ENCODE measurements around the gene C1orf21.

Gene C1orf21

GRCh38 chr1:184416946-184417345 lies 30.1 kb downstream of the C1orf21 start:
- Histone ChIP-seq H3K9me3 (ENCODE audit: control insufficient read depth, low read length) (no peaks in the 10 kb centered on the region), H3K27me3 (replicated peaks; ENCODE audit: control insufficient read depth, insufficient read depth, low read length) (no peaks in the 10 kb centered on the region), H3K4me3 (ENCODE audit: low read length) (no peak overlapping the region), H3K36me3 (ENCODE audit: control insufficient read depth, insufficient read depth, low read length, severe bottlenecking) (no peaks in the 10 kb centered on the region), H3K4me1 (ENCODE audit: control insufficient read depth, insufficient read depth, low read length) (peaks cover 27% of the 10 kb centered on the region), H3K9ac (ENCODE audit: low read length) (no peak overlapping the region)
- DNase-seq (ENCODE audit: low read depth): no peak

GRCh38 chr1:184417916-184418315 lies 31.1 kb downstream of the C1orf21 start:
- Histone ChIP-seq H3K27me3 (replicated peaks; ENCODE audit: control insufficient read depth, insufficient read depth, low read length) (no peaks in the 10 kb centered on the region), H3K4me1 (ENCODE audit: control insufficient read depth, insufficient read depth, low read length) (peaks cover 27% of the 10 kb centered on the region), H3K4me3 (ENCODE audit: low read length) (no peak overlapping the region), H3K9me3 (ENCODE audit: control insufficient read depth, low read length) (no peaks in the 10 kb centered on the region), H3K9ac (ENCODE audit: low read length) (no peak overlapping the region), H3K36me3 (ENCODE audit: control insufficient read depth, insufficient read depth, low read length, severe bottlenecking) (no peaks in the 10 kb centered on the region)
- DNase-seq (ENCODE audit: low read depth): no peak

- Histone ChIP-seq H3K9ac (ENCODE audit: low read length) (no peak overlapping the region), H3K4me3 (ENCODE audit: low read length) (no peak overlapping the region), H3K4me1 (ENCODE audit: control insufficient read depth, insufficient read depth, low read length) (peaks cover 27% of the 10 kb centered on the region), H3K9me3 (ENCODE audit: control insufficient read depth, low read length) (no peaks in the 10 kb centered on the region), H3K27me3 (replicated peaks; ENCODE audit: control insufficient read depth, insufficient read depth, low read length) (no peaks in the 10 kb centered on the region), H3K36me3 (ENCODE audit: control insufficient read depth, insufficient read depth, low read length, severe bottlenecking) (no peaks in the 10 kb centered on the region)
- DNase-seq (ENCODE audit: low read depth): no peak
Observed at GRCh38 chr1:184418652-184419349, 32.0 kb downstream of the C1orf21 start.

- DNase-seq (ENCODE audit: low read depth): no peak
- peaks cover 27% of the 10 kb centered on the region for H3K4me1 ChIP-seq (ENCODE audit: control insufficient read depth, insufficient read depth, low read length)
- H3K9ac ChIP-seq (ENCODE audit: low read length): no peak overlapping the region
- no peaks in the 10 kb centered on the region for H3K27me3 ChIP-seq (replicated peaks; ENCODE audit: control insufficient read depth, insufficient read depth, low read length)
- H3K9me3 ChIP-seq (ENCODE audit: control insufficient read depth, low read length): no peaks in the 10 kb centered on the region
- H3K4me3 ChIP-seq (ENCODE audit: low read length): no peak overlapping the region
- H3K36me3 ChIP-seq (ENCODE audit: control insufficient read depth, insufficient read depth, low read length, severe bottlenecking): no peaks in the 10 kb centered on the region
Observed at GRCh38 chr1:184419350-184420161, 32.7 kb downstream of the C1orf21 start.

GRCh38 chr1:184422490-184423233 lies 35.8 kb downstream of the C1orf21 start:
- H3K9ac ChIP-seq (ENCODE audit: low read length): no peak overlapping the region
- H3K4me3 ChIP-seq (ENCODE audit: low read length): no peak overlapping the region
- no peaks in the 10 kb centered on the region for H3K36me3 ChIP-seq (ENCODE audit: control insufficient read depth, insufficient read depth, low read length, severe bottlenecking)
- no peak for DNase-seq (ENCODE audit: low read depth)
- no peaks in the 10 kb centered on the region for H3K9me3 ChIP-seq (ENCODE audit: control insufficient read depth, low read length)
- no peaks in the 10 kb centered on the region for H3K27me3 ChIP-seq (replicated peaks; ENCODE audit: control insufficient read depth, insufficient read depth, low read length)
- peaks cover 24% of the 10 kb centered on the region for H3K4me1 ChIP-seq (ENCODE audit: control insufficient read depth, insufficient read depth, low read length)

- DNase-seq (ENCODE audit: low read depth): no peak
- Histone ChIP-seq H3K9me3 (ENCODE audit: control insufficient read depth, low read length) (no peaks in the 10 kb centered on the region), H3K36me3 (ENCODE audit: control insufficient read depth, insufficient read depth, low read length, severe bottlenecking) (no peaks in the 10 kb centered on the region), H3K9ac (ENCODE audit: low read length) (no peak overlapping the region), H3K4me3 (ENCODE audit: low read length) (no peak overlapping the region), H3K27me3 (replicated peaks; ENCODE audit: control insufficient read depth, insufficient read depth, low read length) (no peaks in the 10 kb centered on the region), H3K4me1 (ENCODE audit: control insufficient read depth, insufficient read depth, low read length) (peaks cover 21% of the 10 kb centered on the region)
Observed at GRCh38 chr1:184423649-184424048, 36.8 kb downstream of the C1orf21 start.

- peaks cover 16% of the 10 kb centered on the region for H3K4me1 ChIP-seq (ENCODE audit: control insufficient read depth, insufficient read depth, low read length)
- no peak overlapping the region for H3K9ac ChIP-seq (ENCODE audit: low read length)
Observed at GRCh38 chr1:184424157-184424556, 37.3 kb downstream of the C1orf21 start.

GRCh38 chr1:184424945-184425344 lies 38.1 kb downstream of the C1orf21 start:
- Histone ChIP-seq H3K4me1 (ENCODE audit: control insufficient read depth, insufficient read depth, low read length) (peaks cover 9% of the 10 kb centered on the region), H3K4me3 (ENCODE audit: low read length) (no peak overlapping the region), H3K27me3 (replicated peaks; ENCODE audit: control insufficient read depth, insufficient read depth, low read length) (no peaks in the 10 kb centered on the region), H3K9me3 (ENCODE audit: control insufficient read depth, low read length) (no peaks in the 10 kb centered on the region), H3K36me3 (ENCODE audit: control insufficient read depth, insufficient read depth, low read length, severe bottlenecking) (no peaks in the 10 kb centered on the region), H3K9ac (ENCODE audit: low read length) (no peak overlapping the region)
- DNase-seq (ENCODE audit: low read depth): no peak

More at GRCh38 chr1:184424157-184424556, 37.3 kb downstream of the C1orf21 start:
- Histone ChIP-seq H3K27me3 (replicated peaks; ENCODE audit: control insufficient read depth, insufficient read depth, low read length) (no peaks in the 10 kb centered on the region), H3K36me3 (ENCODE audit: control insufficient read depth, insufficient read depth, low read length, severe bottlenecking) (no peaks in the 10 kb centered on the region), H3K4me3 (ENCODE audit: low read length) (no peak overlapping the region), H3K9me3 (ENCODE audit: control insufficient read depth, low read length) (no peaks in the 10 kb centered on the region)
- DNase-seq (ENCODE audit: low read depth): no peak

- no peak overlapping the region for H3K4me3 ChIP-seq (ENCODE audit: low read length)
- H3K4me1 ChIP-seq (ENCODE audit: control insufficient read depth, insufficient read depth, low read length): peaks cover 2% of the 10 kb centered on the region
- no peak for DNase-seq (ENCODE audit: low read depth)
- no peak overlapping the region for H3K9ac ChIP-seq (ENCODE audit: low read length)
- H3K9me3 ChIP-seq (ENCODE audit: control insufficient read depth, low read length): no peaks in the 10 kb centered on the region
- no peaks in the 10 kb centered on the region for H3K27me3 ChIP-seq (replicated peaks; ENCODE audit: control insufficient read depth, insufficient read depth, low read length)
- H3K36me3 ChIP-seq (ENCODE audit: control insufficient read depth, insufficient read depth, low read length, severe bottlenecking): no peaks in the 10 kb centered on the region
Observed at GRCh38 chr1:184425449-184426277, 38.8 kb downstream of the C1orf21 start.

GRCh38 chr1:184426278-184426674 lies 39.4 kb downstream of the C1orf21 start:
- Histone ChIP-seq H3K36me3 (ENCODE audit: control insufficient read depth, insufficient read depth, low read length, severe bottlenecking) (no peaks in the 10 kb centered on the region), H3K9me3 (ENCODE audit: control insufficient read depth, low read length) (no peaks in the 10 kb centered on the region), H3K4me1 (ENCODE audit: control insufficient read depth, insufficient read depth, low read length) (no peaks in the 10 kb centered on the region), H3K27me3 (replicated peaks; ENCODE audit: control insufficient read depth, insufficient read depth, low read length) (no peaks in the 10 kb centered on the region), H3K9ac (ENCODE audit: low read length) (no peak overlapping the region), H3K4me3 (ENCODE audit: low read length) (no peak overlapping the region)
- no peak for DNase-seq (ENCODE audit: low read depth)
